Brain microvascular endothelial cell (primary cell): ENCODE data around the gene ABCD1.

Source experiments
- DNase-seq: peaks from one replicate; pipeline ENCODE4 v3.0.0-alpha.2; 2020
- H3K27ac ChIP-seq: fragments of 250-450 bp; sonication (Bioruptor Pico); 2 replicates; pipeline ENCODE4 v1.5.1; 2020; ENCODE audit warnings: mild to moderate bottlenecking, moderate library complexity
- H3K27me3 ChIP-seq: fragments of 250-450 bp; sonication (Bioruptor Pico); replicated peaks from 2 replicates; pipeline ENCODE4 v1.5.1; 2020; ENCODE audit warnings: mild to moderate bottlenecking
- H3K36me3 ChIP-seq: fragments of 250-450 bp; sonication (Bioruptor Pico); replicated peaks from 2 replicates; pipeline ENCODE4 v1.5.1; 2020; ENCODE audit warnings: mild to moderate bottlenecking
- H3K4me3 ChIP-seq: 2 replicates; pipeline ENCODE4 v1.5.1; 2011; ENCODE audit warnings: low read depth, mild to moderate bottlenecking, control low read depth, low read length, moderate library complexity
- in situ Hi-C: cut with HindIII; loops from 2 replicates; pipeline ENCODE4 v1.10.0; 2017; ENCODE audit warnings: low sequenced_read_pairs, low pct_ligation_motif_present
- TF ChIP-seq, protein P1 (sequence below): IDR thresholded peaks from 2 replicates; pipeline ENCODE4 v1.5.1; 2011; ENCODE audit warnings: low read depth, mild to moderate bottlenecking, moderate library complexity, low read length, control low read depth, inconsistent platforms; ENCODE audit errors: missing control alignments

Gene ABCD1

DNA sequence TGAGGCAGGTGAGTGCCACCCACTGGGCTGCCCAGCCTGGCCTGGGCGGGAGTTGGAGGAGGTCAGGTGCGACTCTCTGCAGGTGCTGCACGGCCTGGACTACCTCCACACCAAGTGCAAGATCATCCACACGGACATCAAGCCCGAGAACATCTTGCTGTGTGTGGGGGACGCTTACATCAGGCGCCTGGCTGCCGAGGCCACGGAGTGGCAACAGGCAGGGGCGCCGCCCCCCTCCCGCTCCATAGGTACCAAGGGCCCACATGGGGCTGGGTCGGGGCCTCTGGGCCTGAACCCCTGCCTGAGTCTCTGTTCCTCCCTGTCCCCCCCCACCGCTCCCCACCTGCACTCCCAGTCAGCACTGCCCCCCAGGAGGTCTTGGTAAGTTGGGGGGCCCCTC is 58.2 kb downstream of the ABCD1 start:
- no peak for DNase-seq
- Histone ChIP-seq H3K4me3 (no peak overlapping the region), H3K36me3 (no peaks in the 10 kb centered on the region), H3K27ac (no peak overlapping the region), H3K27me3 (no peaks in the 10 kb centered on the region)
- TF ChIP-seq, protein P1, sequence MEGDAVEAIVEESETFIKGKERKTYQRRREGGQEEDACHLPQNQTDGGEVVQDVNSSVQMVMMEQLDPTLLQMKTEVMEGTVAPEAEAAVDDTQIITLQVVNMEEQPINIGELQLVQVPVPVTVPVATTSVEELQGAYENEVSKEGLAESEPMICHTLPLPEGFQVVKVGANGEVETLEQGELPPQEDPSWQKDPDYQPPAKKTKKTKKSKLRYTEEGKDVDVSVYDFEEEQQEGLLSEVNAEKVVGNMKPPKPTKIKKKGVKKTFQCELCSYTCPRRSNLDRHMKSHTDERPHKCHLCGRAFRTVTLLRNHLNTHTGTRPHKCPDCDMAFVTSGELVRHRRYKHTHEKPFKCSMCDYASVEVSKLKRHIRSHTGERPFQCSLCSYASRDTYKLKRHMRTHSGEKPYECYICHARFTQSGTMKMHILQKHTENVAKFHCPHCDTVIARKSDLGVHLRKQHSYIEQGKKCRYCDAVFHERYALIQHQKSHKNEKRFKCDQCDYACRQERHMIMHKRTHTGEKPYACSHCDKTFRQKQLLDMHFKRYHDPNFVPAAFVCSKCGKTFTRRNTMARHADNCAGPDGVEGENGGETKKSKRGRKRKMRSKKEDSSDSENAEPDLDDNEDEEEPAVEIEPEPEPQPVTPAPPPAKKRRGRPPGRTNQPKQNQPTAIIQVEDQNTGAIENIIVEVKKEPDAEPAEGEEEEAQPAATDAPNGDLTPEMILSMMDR = no peak
- in situ Hi-C loops = no loop called here

DNA sequence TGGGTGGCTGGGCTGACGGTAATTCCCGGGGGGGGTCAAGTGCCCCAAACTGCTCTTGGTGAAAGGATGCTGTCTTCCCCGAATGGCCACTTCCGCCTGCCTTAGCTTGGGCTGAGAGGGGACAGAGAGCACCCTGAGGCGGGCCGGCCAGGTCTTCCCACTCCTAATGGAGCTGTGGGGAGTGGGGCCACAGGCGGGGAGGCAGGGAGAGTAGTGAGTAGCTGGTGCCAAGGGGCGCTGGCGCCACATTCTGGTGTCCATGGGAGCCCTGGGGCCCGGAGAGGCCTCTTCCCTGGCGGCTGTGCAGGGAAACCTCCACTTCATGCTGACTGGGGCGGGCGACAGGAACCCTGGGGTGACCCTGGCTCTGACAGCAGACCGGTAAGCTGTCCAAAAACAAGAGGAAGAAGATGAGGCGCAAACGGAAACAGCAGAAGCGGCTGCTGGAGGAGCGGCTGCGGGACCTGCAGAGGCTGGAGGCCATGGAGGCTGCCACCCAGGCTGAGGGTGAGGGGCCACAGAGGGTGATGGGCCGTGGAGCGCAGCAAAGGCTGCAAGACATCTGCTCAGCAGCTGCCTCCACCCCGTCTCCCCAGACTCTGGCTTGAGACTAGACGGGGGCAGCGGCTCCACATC is 58.8 kb downstream of the ABCD1 start:
- H3K36me3 ChIP-seq = no peaks in the 10 kb centered on the region
- no peak for DNase-seq
- no peaks in the 10 kb centered on the region for H3K27me3 ChIP-seq
- H3K27ac ChIP-seq = no peak overlapping the region
- in situ Hi-C loops = no loop called here
- TF ChIP-seq, protein P1 = no peak
- H3K4me3 ChIP-seq = no peak overlapping the region

DNA sequence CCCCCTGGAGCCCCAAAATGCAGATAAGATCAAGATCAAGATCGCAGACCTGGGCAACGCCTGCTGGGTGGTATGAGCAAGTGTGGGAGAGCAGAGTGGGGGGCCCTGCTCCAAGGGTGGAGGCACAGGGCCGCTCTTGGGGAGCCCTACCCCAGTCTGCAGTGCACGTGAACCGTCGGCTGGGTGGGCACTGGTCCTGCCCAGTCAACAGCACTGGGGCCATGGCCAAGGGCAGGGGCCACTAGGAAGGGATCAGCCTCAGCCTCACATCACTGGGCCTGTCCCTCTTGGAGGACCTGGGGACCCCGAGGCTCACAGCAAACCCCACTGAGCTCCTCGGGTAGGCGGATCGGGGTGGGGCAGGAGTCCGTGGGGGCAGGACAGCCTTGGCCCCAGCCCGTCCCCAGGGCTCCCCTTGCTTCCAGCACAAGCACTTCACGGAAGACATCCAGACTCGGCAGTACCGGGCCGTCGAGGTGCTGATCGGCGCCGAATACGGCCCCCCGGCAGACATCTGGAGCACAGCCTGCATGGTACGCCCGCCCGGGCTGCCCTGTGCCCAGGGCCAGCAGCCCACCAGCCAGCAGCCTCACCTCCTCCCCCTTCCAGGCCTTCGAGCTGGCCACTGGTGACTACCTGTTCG is 59.8 kb downstream of the ABCD1 start:
- H3K27ac ChIP-seq = no peak overlapping the region
- TF ChIP-seq, protein P1 = no peak
- H3K4me3 ChIP-seq = no peak overlapping the region
- no peak for DNase-seq
- H3K36me3 ChIP-seq = no peaks in the 10 kb centered on the region
- in situ Hi-C loops = no loop called here
- H3K27me3 ChIP-seq = no peaks in the 10 kb centered on the region

DNA sequence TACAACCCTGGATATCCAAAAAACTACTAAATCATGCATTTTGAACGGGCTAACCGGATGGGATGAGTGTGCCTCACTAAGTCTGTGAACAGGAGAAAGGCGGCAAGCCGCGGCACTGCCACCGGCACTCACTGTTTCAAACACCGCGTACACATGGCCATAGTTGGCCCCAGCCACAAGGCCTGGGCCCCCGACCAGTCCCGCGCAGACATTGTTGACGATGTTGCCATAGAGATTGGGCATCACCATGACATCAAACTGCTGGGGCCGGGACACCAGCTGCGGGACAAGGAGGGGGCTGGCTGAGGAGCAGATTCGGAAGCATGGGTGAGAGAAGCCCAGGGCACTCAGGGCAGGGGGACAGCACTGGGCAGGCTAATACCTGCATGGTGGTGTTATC is 62.0 kb downstream of the ABCD1 start:
- TF ChIP-seq, protein P1 = no peak
- Histone ChIP-seq H3K4me3 (no peak overlapping the region), H3K27ac (no peak overlapping the region), H3K36me3 (peaks cover 2% of the 10 kb centered on the region), H3K27me3 (no peaks in the 10 kb centered on the region)
- in situ Hi-C loops = no loop called here
- no peak for DNase-seq

DNA sequence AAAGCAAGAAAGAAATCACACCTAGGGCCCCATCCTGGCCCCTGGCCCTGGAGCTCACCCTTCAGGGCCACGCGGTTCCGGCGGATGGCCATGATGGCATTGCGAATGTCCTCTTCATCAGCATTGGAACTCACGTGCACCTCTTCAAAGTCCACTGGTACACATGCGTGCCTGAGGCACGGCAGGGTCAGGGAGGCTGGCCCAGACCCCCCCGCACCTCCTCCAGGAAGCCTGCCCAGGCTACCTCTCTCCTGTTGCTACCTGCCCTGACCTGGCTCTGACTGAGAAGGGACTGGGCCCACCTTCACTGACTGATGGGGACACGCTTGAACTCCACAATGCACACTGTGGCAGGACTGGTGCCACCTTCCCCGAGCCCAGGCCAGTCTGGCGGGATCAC is 65.0 kb downstream of the ABCD1 start:
- TF ChIP-seq, protein P1 = no peak
- in situ Hi-C loops = no loop called here
- Histone ChIP-seq H3K27ac (no peak overlapping the region), H3K27me3 (no peaks in the 10 kb centered on the region), H3K36me3 (peaks cover 2% of the 10 kb centered on the region), H3K4me3 (no peak overlapping the region)
- no peak for DNase-seq
